HCT116 (cell line): ENCODE results near the gene LRRK1. TPM values are rescaled to one million over a fixed set of nuclear protein-coding genes. Genes with fewer than 3 reads are reported as not detected.

ENCODE experiments used
- ATAC-seq: fragments of 200-7000 bp; cut with Tn5 transposase; 2 replicates; pipeline ENCODE4 v1.9.1; 2020; ENCODE audit warnings: mild to moderate bottlenecking, moderate library complexity
- BruUV-seq: library from RNA; stranded (reverse); fragments of 400-500 nt; replicated peaks from 2 replicates; lab custom pipeline; 2021; lab: Mats Ljungman, UMichigan
- CTCF ChIA-PET: fragments of 300-600 bp; sonication (Branson Sonifier 250); formaldehyde crosslinking; loops from one replicate; lab custom pipeline; 2021; ENCODE audit warnings: antibody characterized with exemption; lab: Charles Lee
- POLR2A ChIA-PET: fragments of 300-600, 350-600 bp; sonication (Branson Sonifier 250); formaldehyde crosslinking; loops from one replicate; lab custom pipeline; 2021; ENCODE audit warnings: antibody characterized with exemption; lab: Charles Lee
- RAD21 ChIA-PET, 2 experiments: fragments of 300-600 bp; sonication (Branson Sonifier 250); formaldehyde crosslinking; loops; one replicate each; lab custom pipeline; 2023; ENCODE audit warnings: low total read pairs in 2 of 2; ENCODE audit not compliant: uncharacterized antibody in 2 of 2, unreplicated experiment in 2 of 2, low non-redundant PET in 1 of 2; lab: Charles Lee
- DNase-seq: peaks from one replicate; pipeline ENCODE4 v3.0.0-alpha.2; 2010; ENCODE audit warnings: low read depth, low spot score
- H2AFZ ChIP-seq: fragments of 200-600 bp; shearing (Covaris generic), sonication (generic); 2 replicates; pipeline ENCODE4 v1.6.1; 2017; ENCODE audit warnings: low read depth, mixed run types, mixed read lengths, antibody characterized with exemption, low read length; ENCODE audit not compliant: poor library complexity, severe bottlenecking
- H3K27ac ChIP-seq: 2 replicates; pipeline ENCODE4 v1.5.1; 2012; ENCODE audit warnings: low read depth, low read length
- H3K27me3 ChIP-seq: fragments of 200-600 bp; sonication (generic); 2 replicates; pipeline ENCODE4 v1.6.1; 2016; ENCODE audit warnings: mixed run types, low read length, mixed read lengths; ENCODE audit not compliant: insufficient read depth
- H3K36me3 ChIP-seq, 2 experiments: fragments of 200-500 bp in 1 of 2; fragments of 200-600 bp in 1 of 2; sonication (Bioruptor generic) in 1 of 2; sonication (generic) in 1 of 2; 2 replicates each; pipeline versions ENCODE4 v1.5.1 to v1.6.1; 2014 to 2016; ENCODE audit warnings: low read length in 2 of 2, inconsistent platforms in 1 of 2, mixed read lengths in 1 of 2, mixed run types in 1 of 2; ENCODE audit not compliant: insufficient read depth in 2 of 2, control insufficient read depth in 1 of 2
- H3K4me1 ChIP-seq, 2 experiments: fragments of 200-600 bp in 1 of 2; sonication (generic) in 1 of 2; 2 replicates each; pipeline versions ENCODE4 v1.5.1 to v1.6.1; 2012 to 2017; ENCODE audit warnings: low read length in 2 of 2, inconsistent platforms in 1 of 2, mild to moderate bottlenecking in 1 of 2, mixed read lengths in 1 of 2, mixed run types in 1 of 2, moderate library complexity in 1 of 2; ENCODE audit not compliant: insufficient read depth in 2 of 2, control insufficient read depth in 1 of 2
- H3K4me2 ChIP-seq: fragments of 200-600 bp; sonication (generic); 2 replicates; pipeline ENCODE4 v1.6.1; 2017; ENCODE audit warnings: mixed run types, low read length, mixed read lengths
- H3K4me3 ChIP-seq, 2 experiments: fragments of 200-600 bp in 1 of 2; sonication (generic) in 1 of 2; replicated peaks in 1 of 2; 2 replicates each; pipeline ENCODE4 v1.5.1; 2011 to 2016; ENCODE audit warnings: low read length in 2 of 2, control low read depth in 1 of 2, low read depth in 1 of 2, mild to moderate bottlenecking in 1 of 2, mixed read lengths in 1 of 2, mixed run types in 1 of 2
- H3K79me2 ChIP-seq: fragments of 200-600 bp; sonication (generic); 2 replicates; pipeline ENCODE4 v1.6.1; 2017; ENCODE audit warnings: mild to moderate bottlenecking, mixed run types, low read length, moderate library complexity, mixed read lengths; ENCODE audit not compliant: insufficient read depth
- H3K9ac ChIP-seq: fragments of 200-600 bp; sonication (generic); 2 replicates; pipeline ENCODE4 v1.6.1; 2016; ENCODE audit warnings: low read length, mixed read lengths
- H3K9me2 ChIP-seq: fragments of 200-600 bp; sonication (generic), shearing (Covaris generic); 2 replicates; pipeline ENCODE4 v1.6.1; 2017; ENCODE audit warnings: mixed run types, mild to moderate bottlenecking, moderate library complexity; ENCODE audit not compliant: insufficient read depth
- H3K9me3 ChIP-seq, 2 experiments: fragments of 200-500 bp in 1 of 2; fragments of 200-600 bp in 1 of 2; sonication (Bioruptor generic) in 1 of 2; sonication (generic) in 1 of 2; 2 replicates each; pipeline ENCODE4 v1.6.1; 2014 to 2017; ENCODE audit warnings: low read length in 2 of 2, mixed read lengths in 2 of 2, inconsistent platforms in 1 of 2, low read depth in 1 of 2, mild to moderate bottlenecking in 1 of 2, mixed run types in 1 of 2, moderate library complexity in 1 of 2; ENCODE audit not compliant: control insufficient read depth in 1 of 2, insufficient read depth in 1 of 2
- H4K20me1 ChIP-seq: fragments of 200-600 bp; sonication (generic), shearing (Covaris generic); 2 replicates; pipeline ENCODE4 v1.6.1; 2017; ENCODE audit warnings: mixed run types, mild to moderate bottlenecking, moderate library complexity; ENCODE audit not compliant: insufficient read depth
- EGR1 ChIP-seq: IDR thresholded peaks from 2 replicates; pipeline ENCODE4 v1.6.1; 2012; ENCODE audit warnings: low read depth
- ELF1 ChIP-seq: IDR thresholded peaks from 2 replicates; pipeline ENCODE4 v1.6.1; 2012; ENCODE audit warnings: low read depth, borderline replicate concordance
- EZH2 ChIP-seq: fragments of 200-600 bp; sonication (generic); IDR thresholded peaks from 2 replicates; pipeline ENCODE4 v1.6.1; 2017; ENCODE audit warnings: antibody characterized with exemption, mixed run types
- JUND ChIP-seq: IDR thresholded peaks from 2 replicates; pipeline ENCODE4 v1.6.1; 2012
- POLR2A ChIP-seq: IDR thresholded peaks from 2 replicates; pipeline ENCODE4 v1.7.0; 2011; ENCODE audit warnings: borderline replicate concordance; ENCODE audit not compliant: insufficient read depth, insufficient read length; ENCODE audit errors: extremely low read depth
- SIN3A ChIP-seq: IDR thresholded peaks from 2 replicates; pipeline ENCODE4 v1.6.1; 2012; ENCODE audit warnings: low read depth
- SP1 ChIP-seq: IDR thresholded peaks from 2 replicates; pipeline ENCODE4 v1.6.1; 2012; ENCODE audit warnings: low read depth
- YY1 ChIP-seq: IDR thresholded peaks from 2 replicates; pipeline ENCODE4 v1.6.1; 2011; ENCODE audit warnings: low read length, low read depth, moderate library complexity, mild to moderate bottlenecking; ENCODE audit not compliant: insufficient replicate concordance; ENCODE audit errors: extremely low read depth
- ZFX ChIP-seq: fragments of 450-650 bp; IDR thresholded peaks from 2 replicates; pipeline ENCODE4 v1.6.1; 2017
- intact Hi-C: fragments of 100-400 bp; cut with micrococcal nuclease; formaldehyde crosslinking; loops from 2 replicates; pipeline ENCODE4 v1.10.0; 2022
- total RNA-seq: library from RNA; stranded (reverse); gene quantifications from one replicate; pipeline ENCODE4 v1.2.1, GENCODE V29; 2021; ENCODE audit not compliant: unreplicated experiment
- TF ChIP-seq, protein P1 (sequence below): IDR thresholded peaks from 2 replicates; pipeline ENCODE4 v1.6.1; 2012

Gene LRRK1
- total RNA-seq, 1 experiment from 2014 or later: 21.6 TPM

DNA sequence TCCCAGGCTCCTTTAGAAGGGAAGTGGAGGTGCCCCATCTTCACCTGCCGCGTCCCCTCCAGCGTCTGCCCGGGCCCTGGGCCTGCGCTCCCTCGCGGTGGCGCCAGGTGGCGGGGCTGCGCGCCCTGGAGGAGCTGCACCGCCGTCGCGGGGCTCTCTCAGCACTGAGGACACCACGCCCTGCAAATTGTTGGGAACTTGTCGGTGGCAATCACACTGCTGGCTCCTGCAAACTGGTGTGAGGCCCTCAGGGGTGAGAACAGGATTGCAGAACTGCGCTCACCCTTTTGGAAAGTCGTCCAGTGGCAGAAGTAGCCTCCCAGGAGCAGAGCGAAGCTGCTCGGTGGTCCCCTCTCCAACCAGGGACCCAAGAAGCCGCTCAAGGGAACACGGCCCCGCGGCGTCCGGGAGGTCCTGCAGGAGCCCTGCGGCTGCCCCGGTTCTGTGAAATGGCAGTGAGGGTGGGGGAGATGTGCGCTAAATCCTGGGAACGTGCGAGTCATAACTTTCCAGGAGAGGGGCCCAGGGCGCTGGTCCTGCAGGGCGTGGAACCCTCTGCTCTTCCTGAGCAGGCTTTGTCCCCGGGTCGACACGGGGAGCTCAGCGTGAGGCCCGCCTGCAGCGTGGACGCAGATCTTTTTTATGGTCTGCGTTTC lies 995 bp upstream of the LRRK1 start (continued):
- TF ChIP-seq POLR2A (peak; percentile 25), JUND (no peak), YY1 (no peak), EGR1 (no peak), ELF1 (no peak)

DNA sequence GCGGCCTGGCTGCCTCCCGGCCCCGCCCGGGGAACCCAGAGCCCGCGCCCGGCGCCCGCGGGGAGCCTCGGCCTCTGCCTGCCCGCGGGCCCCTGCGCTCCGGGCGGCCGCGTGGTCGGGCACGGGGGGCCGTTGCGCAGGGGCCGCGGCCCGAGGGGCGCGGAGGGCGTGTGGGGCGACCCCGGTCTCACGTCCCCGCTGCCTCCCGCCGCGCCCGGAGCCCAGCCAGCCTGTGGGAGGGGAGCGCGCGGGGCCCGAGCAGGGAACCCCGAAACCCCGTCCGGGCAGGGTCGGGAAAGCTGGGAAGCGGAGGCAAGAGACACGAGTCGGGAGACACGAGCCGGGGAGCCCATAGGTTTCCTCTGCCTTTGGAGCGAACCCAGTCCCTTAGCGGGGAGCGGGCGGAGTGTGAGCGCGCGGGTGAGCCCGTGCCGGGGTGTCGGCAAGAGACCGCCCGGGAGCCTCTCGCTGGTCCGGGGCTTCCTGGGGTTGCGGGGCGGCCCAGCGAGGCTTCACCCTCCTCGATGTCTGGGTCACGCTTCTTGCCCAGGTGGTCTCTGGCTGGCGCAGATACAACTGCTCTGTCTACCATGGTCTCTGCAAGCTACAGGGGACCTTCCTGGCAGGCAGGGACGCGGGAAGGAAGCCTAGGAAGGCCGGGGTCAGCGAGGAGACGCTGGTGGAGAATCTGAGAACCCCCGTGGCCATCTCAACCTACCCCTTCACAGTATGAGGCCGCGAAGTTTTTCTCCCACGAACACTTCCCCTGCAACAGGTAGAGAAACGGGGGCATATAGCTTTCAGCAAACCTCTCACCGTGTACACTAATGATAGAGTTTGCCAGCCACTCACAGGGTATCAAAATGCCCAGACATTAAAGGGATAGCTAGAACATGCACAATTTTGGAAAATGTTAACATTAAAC lies 586 bp downstream of the LRRK1 start:
- Histone ChIP-seq H4K20me1 (peaks cover 3% of the 10 kb centered on the region; the same call in 1 of the 2 replicates), H3K27ac (peak overlapping the region; percentile 86), H2AFZ (no peak overlapping the region), H3K9ac (peak overlapping the region; percentile 85), H3K4me3 (peak overlapping the region; percentile 73 to 74), H3K9me2 (no peaks in the 10 kb centered on the region), H3K36me3 (peaks cover 0 to 22% of the 10 kb centered on the region in 2 experiments; a peak in 1 of 4 replicates), H3K4me1 (peaks cover 0 to 27% of the 10 kb centered on the region in 2 experiments; a peak in 1 of 4 replicates), H3K4me2 (peak overlapping the region; percentile 93), H3K27me3 (no peaks in the 10 kb centered on the region), H3K79me2 (peaks cover 14% of the 10 kb centered on the region; the same call in 1 of the 2 replicates), H3K9me3 (no peaks in the 10 kb centered on the region)
- intact Hi-C loops: loop anchor here (5.0 kb wide), 2 partner anchors 292 to 333 kb away; partner anchors contain the start of gene CHSY1
- no peak for DNase-seq
- ChIA-PET CTCF (interaction anchor here (7.0 kb wide), 1 partner anchor 88 kb away, joined by 112 read pairs; no protein-coding TSS in a partner anchor), RAD21 (no interaction called here), POLR2A (no interaction called here)
- no peak for TF ChIP-seq EZH2
- TF ChIP-seq SP1: no peak
- TF ChIP-seq, protein P1, sequence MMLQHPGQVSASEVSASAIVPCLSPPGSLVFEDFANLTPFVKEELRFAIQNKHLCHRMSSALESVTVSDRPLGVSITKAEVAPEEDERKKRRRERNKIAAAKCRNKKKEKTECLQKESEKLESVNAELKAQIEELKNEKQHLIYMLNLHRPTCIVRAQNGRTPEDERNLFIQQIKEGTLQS: no peak
- peak; percentile 91 for TF ChIP-seq ZFX
- TF ChIP-seq SIN3A: no peak
- BruUV-seq: no TSS peak
- ATAC-seq: peak; percentile 18
